HG03108 (cell line): ENCODE results near the gene RMRP.

Source experiments
- ATAC-seq: cut with Tn5 transposase; IDR thresholded peaks from one replicate; pipeline ENCODE4 v1.9.1; 2021; ENCODE audit warnings: moderate library complexity; ENCODE audit not compliant: unreplicated experiment

Gene RMRP

GRCh38 chr9:35687306-35687705, 29.5 kb upstream of the RMRP start:
- no peak for ATAC-seq

GRCh38 chr9:35686222-35687203, 28.7 kb upstream of the RMRP start:
- ATAC-seq = no peak

- no peak for ATAC-seq
These were observed 27.7 kb upstream of the RMRP start for GRCh38 chr9:35685506-35685905.

- ATAC-seq = no peak
These were observed 27.1 kb upstream of the RMRP start for GRCh38 chr9:35684921-35685320.

- ATAC-seq = no peak
These were observed 25.5 kb upstream of the RMRP start for GRCh38 chr9:35683323-35683722.

- ATAC-seq = no peak
These were observed 24.9 kb upstream of the RMRP start for GRCh38 chr9:35682520-35683315.

GRCh38 chr9:35682051-35682450, 24.2 kb upstream of the RMRP start:
- ATAC-seq = no peak

GRCh38 chr9:35681341-35682002, 23.7 kb upstream of the RMRP start:
- no peak for ATAC-seq

- no peak for ATAC-seq
These were observed 22.7 kb upstream of the RMRP start for GRCh38 chr9:35680331-35681105.

- ATAC-seq = no peak
These were observed 22.0 kb upstream of the RMRP start for GRCh38 chr9:35679766-35680330.

GRCh38 chr9:35679091-35679490, 21.3 kb upstream of the RMRP start:
- no peak for ATAC-seq

- ATAC-seq = peak; percentile 45
These were observed 18.0 kb upstream of the RMRP start for GRCh38 chr9:35675732-35676392.

GRCh38 chr9:35675204-35675603, 17.4 kb upstream of the RMRP start:
- ATAC-seq = no peak

GRCh38 chr9:35674025-35674361, 16.2 kb upstream of the RMRP start:
- no peak for ATAC-seq

GRCh38 chr9:35673132-35674024, 15.6 kb upstream of the RMRP start, which contains the start of gene CA9:
Gene CA9, plus strand, starts transcription at chr9:35673928. Its CDS starts 32 bp downstream, at chr9:35673960.
- ATAC-seq = no peak

- no peak for ATAC-seq
These were observed 11.7 kb upstream of the RMRP start for GRCh38 chr9:35669331-35670145.

GRCh38 chr9:35667939-35668338, 10.1 kb upstream of the RMRP start:
- no peak for ATAC-seq

- ATAC-seq = no peak
These were observed 8.7 kb upstream of the RMRP start for GRCh38 chr9:35666549-35666948.
